ENCODE measurements around the gene CACYBP. TPM values are rescaled to one million over a fixed set of nuclear protein-coding genes. Genes with fewer than 3 reads are reported as not detected.

The CACYBP gene
- polyA plus RNA-seq, 1 donor from 2014 or later, result 484 TPM

GRCh38 chr1:174971466-174971865, 28.3 kb upstream of the CACYBP start:
- H3K27me3 ChIP-seq (ENCODE audit: insufficient read depth, low read depth, low read length), result no peaks in the 10 kb centered on the region
- H3K27ac ChIP-seq (ENCODE audit: low read length), result no peak overlapping the region
- no peaks in the 10 kb centered on the region for H4K20me1 ChIP-seq (ENCODE audit: insufficient read depth)
- H3F3A ChIP-seq (ENCODE audit: insufficient read depth, low read length, poor library complexity, severe bottlenecking), result no peaks in the 10 kb centered on the region
- no peak overlapping the region for H2AFZ ChIP-seq (ENCODE audit: low read depth, low read length)
- no peak overlapping the region for H3K4me3 ChIP-seq (ENCODE audit: low read length)
- no peaks in the 10 kb centered on the region for H3K79me2 ChIP-seq (replicated peaks; ENCODE audit: insufficient read depth, low read length)
- H3K9me3 ChIP-seq (ENCODE audit: low read length), result no peaks in the 10 kb centered on the region
- TF ChIP-seq EZH2 (IDR thresholded peaks at IDR 0.05; ENCODE audit: borderline replicate concordance, insufficient read depth, low read length, poor library complexity, severe bottlenecking), result no peak
- no peak for TF ChIP-seq POLR2AphosphoS5 (IDR thresholded peaks at IDR 0.05)
- TF ChIP-seq MXI1 (conservative IDR thresholded peaks at IDR 0.05; ENCODE audit: poor library complexity, severe bottlenecking), result no peak
- H3K9me2 ChIP-seq (ENCODE audit: insufficient read depth, low read length), result no peaks in the 10 kb centered on the region
- H3K9ac ChIP-seq (ENCODE audit: low read length), result no peak overlapping the region
- peaks cover 7% of the 10 kb centered on the region for H3K36me3 ChIP-seq (ENCODE audit: insufficient read depth, low read length)
- H3K4me2 ChIP-seq (ENCODE audit: low read length), result no peak overlapping the region

DNA sequence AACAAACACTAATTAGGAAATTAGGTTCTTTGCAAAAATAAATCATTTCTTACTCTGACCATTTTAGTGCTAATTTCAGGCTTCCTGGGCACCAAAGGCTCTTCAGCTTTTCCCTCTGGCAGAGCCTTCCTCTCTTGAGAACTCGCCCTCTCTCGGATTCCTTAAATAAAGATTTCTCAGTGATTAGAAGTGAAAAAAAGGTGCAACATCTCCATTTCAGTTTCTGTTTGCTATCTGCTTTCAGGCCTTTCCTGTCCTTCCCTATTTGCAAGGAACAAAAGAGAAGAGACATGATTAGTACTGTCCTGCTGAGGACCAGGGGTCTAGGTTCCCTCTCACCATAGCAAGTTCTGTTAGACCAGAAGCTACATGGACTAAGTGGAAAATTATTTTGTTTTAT, 27.8 kb upstream of the CACYBP start:
- Histone ChIP-seq H3K4me3 (ENCODE audit: low read length) (no peak overlapping the region), H3K9me2 (ENCODE audit: insufficient read depth, low read length) (no peaks in the 10 kb centered on the region), H3K9me3 (ENCODE audit: low read length) (no peaks in the 10 kb centered on the region), H3K36me3 (ENCODE audit: insufficient read depth, low read length) (peaks cover 7% of the 10 kb centered on the region), H4K20me1 (ENCODE audit: insufficient read depth) (no peaks in the 10 kb centered on the region), H3K27me3 (ENCODE audit: insufficient read depth, low read depth, low read length) (no peaks in the 10 kb centered on the region), H2AFZ (ENCODE audit: low read depth, low read length) (no peak overlapping the region), H3K79me2 (replicated peaks; ENCODE audit: insufficient read depth, low read length) (no peaks in the 10 kb centered on the region), H3K4me2 (ENCODE audit: low read length) (no peak overlapping the region), H3K27ac (ENCODE audit: low read length) (no peak overlapping the region), H3F3A (ENCODE audit: insufficient read depth, low read length, poor library complexity, severe bottlenecking) (no peaks in the 10 kb centered on the region), H3K9ac (ENCODE audit: low read length) (no peak overlapping the region)
- no peak for TF ChIP-seq MXI1 (conservative IDR thresholded peaks at IDR 0.05; ENCODE audit: poor library complexity, severe bottlenecking)
- TF ChIP-seq REST (IDR thresholded peaks at IDR 0.05; ENCODE audit: borderline replicate concordance), result no peak
- TF ChIP-seq, protein P1, sequence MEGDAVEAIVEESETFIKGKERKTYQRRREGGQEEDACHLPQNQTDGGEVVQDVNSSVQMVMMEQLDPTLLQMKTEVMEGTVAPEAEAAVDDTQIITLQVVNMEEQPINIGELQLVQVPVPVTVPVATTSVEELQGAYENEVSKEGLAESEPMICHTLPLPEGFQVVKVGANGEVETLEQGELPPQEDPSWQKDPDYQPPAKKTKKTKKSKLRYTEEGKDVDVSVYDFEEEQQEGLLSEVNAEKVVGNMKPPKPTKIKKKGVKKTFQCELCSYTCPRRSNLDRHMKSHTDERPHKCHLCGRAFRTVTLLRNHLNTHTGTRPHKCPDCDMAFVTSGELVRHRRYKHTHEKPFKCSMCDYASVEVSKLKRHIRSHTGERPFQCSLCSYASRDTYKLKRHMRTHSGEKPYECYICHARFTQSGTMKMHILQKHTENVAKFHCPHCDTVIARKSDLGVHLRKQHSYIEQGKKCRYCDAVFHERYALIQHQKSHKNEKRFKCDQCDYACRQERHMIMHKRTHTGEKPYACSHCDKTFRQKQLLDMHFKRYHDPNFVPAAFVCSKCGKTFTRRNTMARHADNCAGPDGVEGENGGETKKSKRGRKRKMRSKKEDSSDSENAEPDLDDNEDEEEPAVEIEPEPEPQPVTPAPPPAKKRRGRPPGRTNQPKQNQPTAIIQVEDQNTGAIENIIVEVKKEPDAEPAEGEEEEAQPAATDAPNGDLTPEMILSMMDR (IDR thresholded peaks at IDR 0.05; ENCODE audit: poor library complexity, severe bottlenecking), result no peak
- no peak for TF ChIP-seq SMC3 (conservative IDR thresholded peaks at IDR 0.05; ENCODE audit: poor library complexity)
- TF ChIP-seq POLR2AphosphoS5 (IDR thresholded peaks at IDR 0.05), result no peak
- no peak for TF ChIP-seq EP300 (conservative IDR thresholded peaks at IDR 0.05; ENCODE audit: poor library complexity, severe bottlenecking)
- no peak for TF ChIP-seq RAD21 (conservative IDR thresholded peaks at IDR 0.05)
- no peak for TF ChIP-seq TAF1 (IDR thresholded peaks at IDR 0.05; ENCODE audit: low read depth)
- no peak for TF ChIP-seq EZH2 (IDR thresholded peaks at IDR 0.05; ENCODE audit: borderline replicate concordance, insufficient read depth, low read length, poor library complexity, severe bottlenecking)

Data from neural cell (in vitro differentiated cells).